ENCODE results near the gene SIX6.
"Not testable (repeated sequence)": the region's sequence is repeated elsewhere in the genome, so short reads cannot be mapped to it uniquely, and the experiment has no call there.

Gene SIX6

GRCh38 chr14:60508707-60509437 is at the start of gene SIX6:
TSS of gene SIX6 (plus strand) at chr14:60509146. CDS start at chr14:60509399, 253 bp downstream.
- Histone ChIP-seq H3K4me3 (ENCODE audit: insufficient read length, low read depth) (peak within 1 kb of the TSS; percentile 39), H3K27me3 (ENCODE audit: insufficient read depth, insufficient read length) (peaks cover 100% of the 10 kb centered on the region), H3K4me1 (ENCODE audit: insufficient read depth, insufficient read length) (peaks cover 2% of the 10 kb centered on the region), H3K9me3 (ENCODE audit: insufficient read depth, low read length) (no peaks in the 10 kb centered on the region), H3K9ac (ENCODE audit: insufficient read length, low read depth) (peak within 1 kb of the TSS; percentile 42), H3K36me3 (ENCODE audit: insufficient read depth, insufficient read length, low read length) (no peaks in the 10 kb centered on the region)
- no peak for TF ChIP-seq YY1 (IDR thresholded peaks at IDR 0.05; ENCODE audit: insufficient read depth, insufficient read length)
- TF ChIP-seq ZNF274 (IDR thresholded peaks at IDR 0.05; ENCODE audit: low read depth, low read length) = no peak
- no peak for TF ChIP-seq SUZ12 (IDR thresholded peaks at IDR 0.05; ENCODE audit: extremely low read depth, insufficient read depth, insufficient read length)
- peak; percentile 74 for DNase-seq (ENCODE audit: low read depth, low spot score)

DNA sequence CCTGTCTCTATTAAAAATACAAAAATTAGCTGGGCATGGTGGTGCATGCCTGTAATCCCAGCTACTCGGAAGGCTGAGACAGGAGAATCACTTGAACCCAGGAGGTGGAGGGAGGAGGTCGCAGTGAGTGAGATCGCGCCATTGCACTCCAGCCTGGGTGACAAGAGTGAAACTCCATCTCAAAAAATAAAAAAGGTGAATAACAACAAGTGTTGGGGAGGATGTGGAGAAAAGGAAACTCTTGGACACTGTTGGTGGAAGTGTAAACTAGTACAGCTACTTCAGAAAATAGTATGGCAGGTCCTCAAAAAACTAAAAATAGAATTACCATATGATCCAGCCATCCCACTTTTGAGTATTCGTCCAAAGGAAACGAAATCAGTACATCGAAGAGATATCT is 28.7 kb upstream of the SIX6 start:
- not testable (repeated sequence) for H3K4me3 ChIP-seq (ENCODE audit: insufficient read length, low read depth); H3K9ac ChIP-seq (ENCODE audit: insufficient read length, low read depth); H3K9me3 ChIP-seq (ENCODE audit: insufficient read depth, low read length); H3K4me1 ChIP-seq (ENCODE audit: insufficient read depth, insufficient read length); H3K36me3 ChIP-seq (ENCODE audit: insufficient read depth, insufficient read length, low read length); H3K27me3 ChIP-seq (ENCODE audit: insufficient read depth, insufficient read length); DNase-seq (ENCODE audit: low read depth, low spot score)

DNA sequence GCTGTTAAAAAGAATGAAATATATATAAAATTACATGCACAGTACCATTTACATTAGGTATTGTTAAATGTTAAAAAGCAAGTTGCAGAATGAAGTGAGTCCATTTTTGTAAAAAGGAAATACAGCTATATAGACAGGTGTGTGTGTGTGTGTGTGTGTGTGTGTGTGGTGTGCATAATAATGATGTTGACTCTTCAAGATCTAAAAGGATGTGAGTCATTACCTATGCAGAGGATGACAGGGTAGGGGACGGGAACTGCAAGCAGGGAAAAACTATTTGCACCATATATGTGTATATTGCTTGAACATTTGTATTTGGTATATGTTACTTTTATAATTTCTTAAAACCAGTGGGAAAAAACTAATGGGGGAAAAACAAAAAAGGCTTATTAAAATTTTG is 26.2 kb upstream of the SIX6 start:
- no peak for DNase-seq (ENCODE audit: low read depth, low spot score)
- no peaks in the 10 kb centered on the region for H3K4me1 ChIP-seq (ENCODE audit: insufficient read depth, insufficient read length)
- no peaks in the 10 kb centered on the region for H3K9me3 ChIP-seq (ENCODE audit: insufficient read depth, low read length)
- no peak overlapping the region for H3K4me3 ChIP-seq (ENCODE audit: insufficient read length, low read depth)
- H3K27me3 ChIP-seq (ENCODE audit: insufficient read depth, insufficient read length) = no peaks in the 10 kb centered on the region
- no peak overlapping the region for H3K9ac ChIP-seq (ENCODE audit: insufficient read length, low read depth)
- H3K36me3 ChIP-seq (ENCODE audit: insufficient read depth, insufficient read length, low read length) = no peaks in the 10 kb centered on the region
- no peak for TF ChIP-seq YY1 (IDR thresholded peaks at IDR 0.05; ENCODE audit: insufficient read depth, insufficient read length)
- no peak for TF ChIP-seq ZNF274 (IDR thresholded peaks at IDR 0.05; ENCODE audit: low read depth, low read length)
- TF ChIP-seq SUZ12 (IDR thresholded peaks at IDR 0.05; ENCODE audit: extremely low read depth, insufficient read depth, insufficient read length) = no peak

DNA sequence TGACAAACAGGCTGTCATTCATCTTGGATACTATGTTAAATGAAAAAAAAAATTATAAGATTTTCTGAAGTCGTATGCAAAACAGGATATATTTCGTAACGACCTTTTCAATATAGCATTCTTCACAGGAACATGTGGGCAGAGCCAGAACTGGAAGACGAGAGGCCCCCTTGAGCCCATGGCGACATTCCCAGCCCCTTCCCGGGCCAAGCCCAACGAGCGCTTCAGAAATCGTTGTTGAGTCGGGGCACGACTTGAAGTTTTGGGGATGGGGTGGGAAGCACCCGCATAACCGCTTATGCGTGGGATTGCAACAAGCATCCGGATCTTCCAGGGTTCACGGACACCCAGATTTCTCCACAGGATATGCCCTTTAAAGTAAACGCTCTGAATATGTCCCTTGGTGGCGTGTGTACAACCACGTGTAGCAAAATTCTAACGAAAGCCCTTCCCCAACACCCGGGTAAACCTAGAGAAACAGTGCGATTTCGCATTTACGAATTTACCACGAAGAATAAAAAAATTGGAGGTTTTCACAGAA is 23.8 kb upstream of the SIX6 start:
- H3K4me1 ChIP-seq (ENCODE audit: insufficient read depth, insufficient read length) = no peaks in the 10 kb centered on the region
- TF ChIP-seq ZNF274 (IDR thresholded peaks at IDR 0.05; ENCODE audit: low read depth, low read length) = no peak
- TF ChIP-seq SUZ12 (IDR thresholded peaks at IDR 0.05; ENCODE audit: extremely low read depth, insufficient read depth, insufficient read length) = no peak
- no peak for TF ChIP-seq YY1 (IDR thresholded peaks at IDR 0.05; ENCODE audit: insufficient read depth, insufficient read length)
- no peak overlapping the region for H3K9ac ChIP-seq (ENCODE audit: insufficient read length, low read depth)
- H3K9me3 ChIP-seq (ENCODE audit: insufficient read depth, low read length) = no peaks in the 10 kb centered on the region
- no peaks in the 10 kb centered on the region for H3K36me3 ChIP-seq (ENCODE audit: insufficient read depth, insufficient read length, low read length)
- H3K27me3 ChIP-seq (ENCODE audit: insufficient read depth, insufficient read length) = no peaks in the 10 kb centered on the region
- no peak overlapping the region for H3K4me3 ChIP-seq (ENCODE audit: insufficient read length, low read depth)
- no peak for DNase-seq (ENCODE audit: low read depth, low spot score)

GRCh38 chr14:60485598-60486251 is 23.2 kb upstream of the SIX6 start, which contains the start of gene C14orf39:
TSS of gene C14orf39 (minus strand) at chr14:60486063. CDS start at chr14:60485078, 985 bp downstream.
- Histone ChIP-seq H3K36me3 (ENCODE audit: insufficient read depth, insufficient read length, low read length) (no peaks in the 10 kb centered on the region), H3K27me3 (ENCODE audit: insufficient read depth, insufficient read length) (no peaks in the 10 kb centered on the region), H3K4me3 (ENCODE audit: insufficient read length, low read depth) (no peak within 1 kb of the TSS), H3K9me3 (ENCODE audit: insufficient read depth, low read length) (no peaks in the 10 kb centered on the region), H3K4me1 (ENCODE audit: insufficient read depth, insufficient read length) (no peaks in the 10 kb centered on the region), H3K9ac (ENCODE audit: insufficient read length, low read depth) (no peak within 1 kb of the TSS)
- TF ChIP-seq ZNF274 (IDR thresholded peaks at IDR 0.05; ENCODE audit: low read depth, low read length) (no peak), YY1 (IDR thresholded peaks at IDR 0.05; ENCODE audit: insufficient read depth, insufficient read length) (no peak), SUZ12 (IDR thresholded peaks at IDR 0.05; ENCODE audit: extremely low read depth, insufficient read depth, insufficient read length) (no peak)
- no peak for DNase-seq (ENCODE audit: low read depth, low spot score)

DNA sequence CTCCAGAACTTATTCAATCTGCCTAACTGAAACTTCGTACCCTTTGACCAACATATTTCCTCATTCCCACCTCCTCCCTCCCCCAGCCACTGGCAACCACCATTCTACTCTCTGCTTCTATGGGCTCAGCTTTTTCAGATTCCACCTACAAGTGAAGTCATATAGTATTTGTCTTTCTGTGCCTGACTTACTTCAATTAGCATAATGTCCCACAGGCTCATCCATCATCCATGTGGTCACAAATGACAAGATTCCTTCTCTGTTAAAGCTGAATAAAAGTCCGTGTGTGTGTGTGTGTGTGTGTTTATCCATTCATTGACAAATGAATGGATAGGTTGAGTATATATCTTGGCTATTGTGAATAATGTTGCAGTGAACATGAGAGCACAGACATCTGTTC is 21.7 kb upstream of the SIX6 start:
- H3K9me3 ChIP-seq (ENCODE audit: insufficient read depth, low read length) = no peaks in the 10 kb centered on the region
- no peak for DNase-seq (ENCODE audit: low read depth, low spot score)
- no peaks in the 10 kb centered on the region for H3K36me3 ChIP-seq (ENCODE audit: insufficient read depth, insufficient read length, low read length)
- H3K27me3 ChIP-seq (ENCODE audit: insufficient read depth, insufficient read length) = no peaks in the 10 kb centered on the region
- no peak overlapping the region for H3K4me3 ChIP-seq (ENCODE audit: insufficient read length, low read depth)
- no peak overlapping the region for H3K9ac ChIP-seq (ENCODE audit: insufficient read length, low read depth)
- no peaks in the 10 kb centered on the region for H3K4me1 ChIP-seq (ENCODE audit: insufficient read depth, insufficient read length)
- TF ChIP-seq ZNF274 (IDR thresholded peaks at IDR 0.05; ENCODE audit: low read depth, low read length) = no peak
- TF ChIP-seq YY1 (IDR thresholded peaks at IDR 0.05; ENCODE audit: insufficient read depth, insufficient read length) = no peak
- TF ChIP-seq SUZ12 (IDR thresholded peaks at IDR 0.05; ENCODE audit: extremely low read depth, insufficient read depth, insufficient read length) = no peak

DNA sequence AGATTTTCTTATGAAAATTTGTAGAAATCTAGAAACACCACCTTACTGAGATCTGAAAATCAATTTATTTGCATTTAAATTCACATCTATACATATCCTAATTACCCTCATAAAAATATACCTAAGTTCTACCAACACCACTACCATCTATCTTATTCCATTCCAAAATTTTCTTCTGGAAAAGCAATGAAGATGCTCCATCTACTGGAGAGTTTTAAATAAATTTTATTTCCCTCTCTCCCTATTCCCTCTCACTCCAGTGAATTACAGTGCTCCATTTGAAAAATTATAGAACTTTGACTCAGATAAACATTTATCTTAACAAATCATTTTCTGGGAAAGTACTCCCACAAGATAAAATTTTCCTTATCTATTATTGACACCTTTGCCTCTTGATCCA is 20.8 kb upstream of the SIX6 start:
- no peak for TF ChIP-seq YY1 (IDR thresholded peaks at IDR 0.05; ENCODE audit: insufficient read depth, insufficient read length)
- no peak for TF ChIP-seq ZNF274 (IDR thresholded peaks at IDR 0.05; ENCODE audit: low read depth, low read length)
- TF ChIP-seq SUZ12 (IDR thresholded peaks at IDR 0.05; ENCODE audit: extremely low read depth, insufficient read depth, insufficient read length) = no peak
- no peaks in the 10 kb centered on the region for H3K27me3 ChIP-seq (ENCODE audit: insufficient read depth, insufficient read length)

More for the DNA sequence above, 20.8 kb upstream of the SIX6 start:
- H3K9ac ChIP-seq (ENCODE audit: insufficient read length, low read depth) = no peak overlapping the region
- H3K36me3 ChIP-seq (ENCODE audit: insufficient read depth, insufficient read length, low read length) = no peaks in the 10 kb centered on the region
- H3K9me3 ChIP-seq (ENCODE audit: insufficient read depth, low read length) = no peaks in the 10 kb centered on the region
- no peaks in the 10 kb centered on the region for H3K4me1 ChIP-seq (ENCODE audit: insufficient read depth, insufficient read length)
- no peak for DNase-seq (ENCODE audit: low read depth, low spot score)
- H3K4me3 ChIP-seq (ENCODE audit: insufficient read length, low read depth) = no peak overlapping the region
